Stomach (tissue), 9 donors: Measurements from ENCODE around the gene MFAP5. TPM values are rescaled to one million over a fixed set of nuclear protein-coding genes. Genes with fewer than 3 reads are reported as not detected.
A peak's percentile ranks its signal among the peaks of the same experiment; 100 is the strongest.

Experiments used
- DNase-seq, 2 donors: peaks; one replicate each; pipeline versions ENCODE4 v3.0.0 to v3.0.0-alpha.2; 2013 to 2019
- H3K27ac ChIP-seq, 5 donors: fragments of 200-600 bp in 4 of 5; sonication (generic) in 4 of 5; one replicate each; pipeline ENCODE4 v1.5.1; 2013 to 2019; ENCODE audit warnings: mild to moderate bottlenecking in 1 of 5, moderate library complexity in 1 of 5
- H3K27me3 ChIP-seq, 3 donors: fragments of 200-600 bp; sonication (generic); one replicate each; pipeline ENCODE4 v1.5.1; 2017 to 2019; ENCODE audit warnings: mixed run types in 1 of 3
- H3K36me3 ChIP-seq, 4 donors: fragments of 200-600 bp; sonication (generic); 1 replicate in 3 of 4; 2 replicates in 1 of 4; pipeline ENCODE4 v1.5.1; 2016 to 2019
- H3K4me1 ChIP-seq, 4 donors: fragments of 200-600 bp; sonication (generic); one replicate each; pipeline ENCODE4 v1.5.1; 2016 to 2019
- H3K4me3 ChIP-seq, 4 donors: fragments of 200-600 bp; sonication (generic) in 3 of 4; one replicate each; pipeline ENCODE4 v1.5.1; 2016 to 2019; ENCODE audit warnings: mild to moderate bottlenecking in 1 of 4
- H3K9me3 ChIP-seq, 4 donors: fragments of 200-600 bp; sonication (generic); one replicate each; pipeline ENCODE4 v1.5.1; 2016 to 2019
- CTCF ChIP-seq, 7 experiments: fragments of 450-650 bp in 4 of 7; fragments of 200-600 bp in 3 of 7; sonication (generic) in 3 of 7; IDR thresholded peaks; one replicate each; pipeline ENCODE4 v1.5.1; 2016 to 2019; ENCODE audit warnings: antibody characterized with exemption in 7 of 7, control low read depth in 2 of 7, mild to moderate bottlenecking in 1 of 7
- EP300 ChIP-seq: sonication (generic); formaldehyde crosslinking; IDR thresholded peaks from one replicate; pipeline ENCODE4 v1.6.1; 2017; ENCODE audit warnings: antibody characterized with exemption
- POLR2A ChIP-seq, 4 donors: fragments of 450-650 bp; IDR thresholded peaks; one replicate each; pipeline ENCODE4 v1.6.1; 2016; ENCODE audit warnings: antibody characterized with exemption in 4 of 4, control low read depth in 2 of 4, mild to moderate bottlenecking in 1 of 4, moderate library complexity in 1 of 4
- POLR2AphosphoS5 ChIP-seq, 3 donors: sonication (generic); formaldehyde crosslinking; IDR thresholded peaks; one replicate each; pipeline ENCODE4 v1.6.1; 2016; ENCODE audit warnings: antibody characterized with exemption in 3 of 3
- WGBS, 5 donors: extraction: QIAGEN DNeasy Blood & Tissue Kit in 3 of 5; methylation state at CpG; one replicate each; pipeline versions ENCODE4 v1.1.5 to v1.1.7; 2013 to 2018; 5-methylcytosine and 5-hydroxymethylcytosine counted together
- intact Hi-C: fragments of 100-400 bp; cut with DNase I; formaldehyde crosslinking; loops from one replicate; pipeline ENCODE4 v1.15.1; 2023; ENCODE audit warnings: low total_unique reads
- polyA plus RNA-seq, 3 donors: library from polyadenylated mRNA; stranded (reverse); fragments of 200-250 nt; gene quantifications; one replicate each; pipeline ENCODE4 v1.2.3, GENCODE V29; 2013
- total RNA-seq, 5 donors: library from RNA; depleted of rRNA; stranded (reverse); fragments of >200 nt; gene quantifications; one replicate each; pipeline versions ENCODE4 v1.1.0 to v1.2.3, GENCODE V29; 2014 to 2016
- donor health status: healthy with polysubstance abuse.
- donor health status: Bipolar disorder and iron deficiency.
- donor health status: healthy.

The MFAP5 gene
- total and polyA plus RNA-seq, 8 donors = 10.6 to 282 (median 27.3) TPM

GRCh38 chr12:8665759-8666158 is 3.1 kb upstream of the MFAP5 start:
- H3K36me3 ChIP-seq = no peaks in the 10 kb centered on the region
- WGBS, 5 donors = 63 to 75% (median 69%) methylated on average over 4 of the region's 4 CpGs
- peak in 1 of 2 donors; percentile 32 for DNase-seq
- no peak overlapping the region for H3K4me3 ChIP-seq
- intact Hi-C loops = no loop called here
- H3K27ac ChIP-seq = peak overlapping the region in 1 of 5 donors; percentile 18
- H3K27me3 ChIP-seq = no peaks in the 10 kb centered on the region
- no peaks in the 10 kb centered on the region for H3K9me3 ChIP-seq
- TF ChIP-seq POLR2AphosphoS5 (IDR thresholded peaks at IDR 0.05) (no peak), POLR2A (IDR thresholded peaks at IDR 0.05) (no peak), EP300 (no peak), CTCF (IDR thresholded peaks at IDR 0.05) (no peak)
- no peaks in the 10 kb centered on the region for H3K4me1 ChIP-seq

DNA sequence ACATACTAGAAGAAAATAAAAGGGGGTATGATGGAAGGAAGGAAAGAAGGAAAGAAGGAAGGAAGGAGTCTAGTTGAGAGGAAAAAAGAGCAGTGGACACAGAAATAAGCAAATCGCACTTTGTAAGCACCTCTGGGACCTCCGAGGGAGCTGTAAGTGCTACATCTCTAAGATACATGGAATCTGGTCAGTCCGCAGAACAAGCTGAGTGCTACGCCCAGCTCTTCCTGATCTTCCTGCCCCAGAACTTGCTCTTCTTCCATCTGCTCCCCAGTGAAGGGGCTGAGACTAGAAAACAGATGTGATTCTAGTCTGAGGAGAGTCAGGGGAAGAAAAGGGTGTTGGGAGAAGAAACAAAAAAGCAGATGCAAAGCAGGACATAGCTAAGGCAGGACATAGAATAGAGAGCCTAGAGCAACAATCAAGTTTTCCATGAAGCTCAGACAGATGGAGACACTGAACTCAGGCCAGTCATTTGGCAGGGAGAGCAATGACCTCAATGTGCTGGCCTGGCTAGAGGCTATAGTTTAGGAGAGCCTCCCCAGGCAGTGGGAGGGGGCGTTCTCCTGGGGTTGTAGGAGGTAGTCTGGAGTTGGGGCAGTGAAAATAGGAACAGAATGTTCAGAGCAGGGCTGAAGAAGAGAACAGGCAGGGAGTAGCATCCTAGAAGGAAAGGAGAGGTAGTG is 1.7 kb upstream of the MFAP5 start:
- Histone ChIP-seq H3K9me3 (no peaks in the 10 kb centered on the region), H3K27me3 (no peaks in the 10 kb centered on the region), H3K36me3 (no peaks in the 10 kb centered on the region), H3K27ac (peak overlapping the region in 3 of 5 donors; percentile 20 to 62 (median 43)), H3K4me1 (no peaks in the 10 kb centered on the region), H3K4me3 (no peak overlapping the region)
- TF ChIP-seq EP300 (no peak), POLR2AphosphoS5 (IDR thresholded peaks at IDR 0.05) (peak in 1 of 3 donors; percentile 13)
- intact Hi-C loops = no loop called here
- WGBS, 5 donors = 72 to 81% (median 78%) methylated on average over 5 of the region's 5 CpGs
- peak in 1 of 2 donors; percentile 67 for DNase-seq

DNA sequence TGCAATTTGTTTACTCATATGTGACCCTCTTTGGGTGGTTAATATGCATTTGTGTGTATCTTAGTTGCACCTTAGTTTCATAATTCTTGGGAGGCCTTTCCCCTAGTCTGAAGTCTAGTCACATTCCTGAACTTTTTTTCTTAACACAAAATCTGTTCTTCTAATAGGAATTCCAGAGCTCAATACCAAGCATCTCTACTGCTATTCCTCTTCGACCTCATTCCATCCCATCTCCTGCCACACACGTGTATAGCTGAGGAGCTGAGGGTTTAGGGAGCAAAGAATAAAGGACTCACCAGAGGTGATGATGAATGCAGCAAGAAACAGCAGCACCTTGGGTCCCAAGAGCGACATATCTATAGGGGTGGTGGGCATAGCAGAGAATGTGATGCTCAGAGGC is 875 bp downstream of the MFAP5 start:
- WGBS, 5 donors = 69 to 83% (median 77%) methylated on average over 3 of the region's 3 CpGs
- no peak for DNase-seq
- intact Hi-C loops = no loop called here
- no peaks in the 10 kb centered on the region for H3K36me3 ChIP-seq
- peak overlapping the region in 2 of 4 donors; percentile 5 to 15 for H3K4me3 ChIP-seq
- TF ChIP-seq EP300 (no peak), POLR2A (IDR thresholded peaks at IDR 0.05) (no peak), CTCF (IDR thresholded peaks at IDR 0.05) (no peak), POLR2AphosphoS5 (IDR thresholded peaks at IDR 0.05) (no peak)
- no peaks in the 10 kb centered on the region for H3K27me3 ChIP-seq
- no peaks in the 10 kb centered on the region for H3K4me1 ChIP-seq
- peak overlapping the region in 1 of 5 donors; percentile 62 for H3K27ac ChIP-seq
- no peaks in the 10 kb centered on the region for H3K9me3 ChIP-seq

- Histone ChIP-seq H3K4me1 (no peaks in the 10 kb centered on the region), H3K36me3 (no peaks in the 10 kb centered on the region), H3K4me3 (peak overlapping the region in 2 of 4 donors; percentile 2 to 15), H3K27ac (peak overlapping the region in 1 of 5 donors; percentile 12), H3K9me3 (no peaks in the 10 kb centered on the region), H3K27me3 (no peaks in the 10 kb centered on the region)
- no peak for TF ChIP-seq EP300
- TF ChIP-seq POLR2A (IDR thresholded peaks at IDR 0.05) = no peak
- no peak for TF ChIP-seq CTCF (IDR thresholded peaks at IDR 0.05)
- no peak for TF ChIP-seq POLR2AphosphoS5 (IDR thresholded peaks at IDR 0.05)
- DNase-seq = no peak
- WGBS, 5 donors = 59 to 94% (median 67%) methylated on average over 3 of the region's 3 CpGs
- intact Hi-C loops = no loop called here
Measured at GRCh38 chr12:8661016-8661415, 1.6 kb downstream of the MFAP5 start.

- Histone ChIP-seq H3K27me3 (no peaks in the 10 kb centered on the region), H3K9me3 (no peaks in the 10 kb centered on the region), H3K36me3 (no peaks in the 10 kb centered on the region), H3K27ac (no peak overlapping the region), H3K4me3 (no peak overlapping the region), H3K4me1 (no peaks in the 10 kb centered on the region)
- intact Hi-C loops = no loop called here
- no peak for DNase-seq
- 25 to 50% (median 33%) methylated on average over 1 of the region's 1 CpG for WGBS, 5 donors
- no peak for TF ChIP-seq POLR2A (IDR thresholded peaks at IDR 0.05)
- TF ChIP-seq CTCF (IDR thresholded peaks at IDR 0.05) = no peak
- TF ChIP-seq POLR2AphosphoS5 (IDR thresholded peaks at IDR 0.05) = no peak
- no peak for TF ChIP-seq EP300
Measured at GRCh38 chr12:8658346-8658745, 4.3 kb downstream of the MFAP5 start.
